Measurements from ENCODE around the gene GLCCI1.

GLCCI1 gene

GRCh38 chr7:8003077-8003476 lies 34.5 kb downstream of the GLCCI1 start:
- Histone ChIP-seq H3K4me1 (peaks cover 6% of the 10 kb centered on the region), H3K9ac (no peak overlapping the region), H3K4me2 (ENCODE audit: low read length) (no peak overlapping the region), H3K4me3 (ENCODE audit: low read depth, low read length) (no peak overlapping the region), H3K27ac (no peak overlapping the region), H3K9me3 (ENCODE audit: control insufficient read depth, low read length) (no peaks in the 10 kb centered on the region), H3K36me3 (ENCODE audit: control insufficient read depth, insufficient read depth, low read length) (no peaks in the 10 kb centered on the region), H3K79me2 (peaks cover 6% of the 10 kb centered on the region), H3K27me3 (ENCODE audit: control insufficient read depth, insufficient read depth, low read length) (no peaks in the 10 kb centered on the region), H2AFZ (no peak overlapping the region)
- TF ChIP-seq CTCF (IDR thresholded peaks at IDR 0.05): no peak

GRCh38 chr7:8005279-8005678 lies 36.7 kb downstream of the GLCCI1 start:
- TF ChIP-seq CTCF (IDR thresholded peaks at IDR 0.05): no peak
- no peak overlapping the region for H3K4me2 ChIP-seq (ENCODE audit: low read length)
- H2AFZ ChIP-seq: no peak overlapping the region
- H3K4me1 ChIP-seq: peaks cover 6% of the 10 kb centered on the region
- no peaks in the 10 kb centered on the region for H3K36me3 ChIP-seq (ENCODE audit: control insufficient read depth, insufficient read depth, low read length)
- no peaks in the 10 kb centered on the region for H3K27me3 ChIP-seq (ENCODE audit: control insufficient read depth, insufficient read depth, low read length)
- no peak overlapping the region for H3K9ac ChIP-seq
- no peaks in the 10 kb centered on the region for H3K9me3 ChIP-seq (ENCODE audit: control insufficient read depth, low read length)
- no peak overlapping the region for H3K27ac ChIP-seq
- H3K79me2 ChIP-seq: no peaks in the 10 kb centered on the region
- H3K4me3 ChIP-seq (ENCODE audit: low read depth, low read length): no peak overlapping the region

GRCh38 chr7:8014399-8014798 lies 45.8 kb downstream of the GLCCI1 start:
- Histone ChIP-seq H3K9ac (no peak overlapping the region), H2AFZ (no peak overlapping the region), H3K4me1 (peaks cover 5% of the 10 kb centered on the region), H3K9me3 (ENCODE audit: control insufficient read depth, low read length) (no peaks in the 10 kb centered on the region), H3K79me2 (no peaks in the 10 kb centered on the region), H3K27ac (no peak overlapping the region), H3K4me3 (ENCODE audit: low read depth, low read length) (no peak overlapping the region), H3K27me3 (ENCODE audit: control insufficient read depth, insufficient read depth, low read length) (no peaks in the 10 kb centered on the region), H3K4me2 (ENCODE audit: low read length) (no peak overlapping the region), H3K36me3 (ENCODE audit: control insufficient read depth, insufficient read depth, low read length) (no peaks in the 10 kb centered on the region)
- no peak for TF ChIP-seq CTCF (IDR thresholded peaks at IDR 0.05)

GRCh38 chr7:8015100-8015745 lies 46.6 kb downstream of the GLCCI1 start:
- no peaks in the 10 kb centered on the region for H3K79me2 ChIP-seq
- no peaks in the 10 kb centered on the region for H3K36me3 ChIP-seq (ENCODE audit: control insufficient read depth, insufficient read depth, low read length)
- TF ChIP-seq CTCF (IDR thresholded peaks at IDR 0.05): no peak
- no peaks in the 10 kb centered on the region for H3K27me3 ChIP-seq (ENCODE audit: control insufficient read depth, insufficient read depth, low read length)
- H3K27ac ChIP-seq: no peak overlapping the region
- peaks cover 5% of the 10 kb centered on the region for H3K4me1 ChIP-seq
- H2AFZ ChIP-seq: no peak overlapping the region
- H3K4me3 ChIP-seq (ENCODE audit: low read depth, low read length): no peak overlapping the region
- H3K9me3 ChIP-seq (ENCODE audit: control insufficient read depth, low read length): no peaks in the 10 kb centered on the region
- H3K4me2 ChIP-seq (ENCODE audit: low read length): no peak overlapping the region
- H3K9ac ChIP-seq: no peak overlapping the region

- H3K4me3 ChIP-seq (ENCODE audit: low read depth, low read length): no peak overlapping the region
- no peaks in the 10 kb centered on the region for H3K27me3 ChIP-seq (ENCODE audit: control insufficient read depth, insufficient read depth, low read length)
- no peak overlapping the region for H3K27ac ChIP-seq
- no peaks in the 10 kb centered on the region for H3K79me2 ChIP-seq
- H3K9me3 ChIP-seq (ENCODE audit: control insufficient read depth, low read length): no peaks in the 10 kb centered on the region
- peaks cover 5% of the 10 kb centered on the region for H3K4me1 ChIP-seq
- no peak overlapping the region for H3K9ac ChIP-seq
- no peak for TF ChIP-seq CTCF (IDR thresholded peaks at IDR 0.05)
- H2AFZ ChIP-seq: no peak overlapping the region
- no peaks in the 10 kb centered on the region for H3K36me3 ChIP-seq (ENCODE audit: control insufficient read depth, insufficient read depth, low read length)
- no peak overlapping the region for H3K4me2 ChIP-seq (ENCODE audit: low read length)
Observed at GRCh38 chr7:8015746-8016120, 47.1 kb downstream of the GLCCI1 start.
